DOHH2 (cell line): Measurements from ENCODE around the gene OPN4.

ENCODE experiments used
- H3F3A ChIP-seq: fragments of 200-600 bp; sonication (generic), shearing (Covaris generic); 2 replicates; pipeline ENCODE4 v1.6.0; 2016; ENCODE audit warnings: antibody characterized with exemption, mild to moderate bottlenecking; ENCODE audit not compliant: control insufficient read depth, insufficient read depth
- H3K27ac ChIP-seq: fragments of 200-600 bp; sonication (generic); 2 replicates; pipeline ENCODE4 v1.5.1; 2014; ENCODE audit warnings: low read depth, mild to moderate bottlenecking, low read length, moderate library complexity
- H3K27me3 ChIP-seq: fragments of 200-600 bp; sonication (generic); 2 replicates; pipeline ENCODE4 v1.6.1; 2014; ENCODE audit warnings: mild to moderate bottlenecking, low read length, mixed read lengths; ENCODE audit not compliant: control insufficient read depth
- H3K36me3 ChIP-seq: fragments of 200-600 bp; sonication (generic); 2 replicates; pipeline ENCODE4 v1.6.1; 2014; ENCODE audit warnings: mild to moderate bottlenecking, low read length, moderate library complexity, mixed read lengths; ENCODE audit not compliant: control insufficient read depth
- H3K4me1 ChIP-seq: fragments of 200-600 bp; sonication (generic); 2 replicates; pipeline ENCODE4 v1.6.1; 2014; ENCODE audit warnings: mild to moderate bottlenecking, low read length, mixed read lengths; ENCODE audit not compliant: control insufficient read depth
- H3K4me2 ChIP-seq: fragments of 200-600 bp; sonication (generic); 2 replicates; pipeline ENCODE4 v1.6.0; 2014; ENCODE audit warnings: mild to moderate bottlenecking, low read length, moderate library complexity
- H3K4me3 ChIP-seq: fragments of 200-600 bp; sonication (generic); 2 replicates; pipeline ENCODE4 v1.5.1; 2014; ENCODE audit warnings: mild to moderate bottlenecking, low read length, mixed read lengths
- H3K79me2 ChIP-seq: fragments of 200-600 bp; sonication (generic); 2 replicates; pipeline ENCODE4 v1.6.1; 2014; ENCODE audit warnings: mild to moderate bottlenecking, low read length, mixed read lengths; ENCODE audit not compliant: control insufficient read depth
- H3K9me2 ChIP-seq: fragments of 200-600 bp; sonication (generic); replicated peaks from 2 replicates; pipeline ENCODE4 v1.6.1; 2014; ENCODE audit warnings: mild to moderate bottlenecking, low read length, mixed read lengths; ENCODE audit not compliant: control insufficient read depth
- H3K9me3 ChIP-seq: fragments of 200-600 bp; sonication (generic); 2 replicates; pipeline ENCODE4 v1.6.1; 2014; ENCODE audit warnings: antibody characterized with exemption, low read length, mixed read lengths; ENCODE audit not compliant: control insufficient read depth, insufficient read depth
- H4K20me1 ChIP-seq: fragments of 200-600 bp; sonication (generic); 2 replicates; pipeline ENCODE4 v1.6.0; 2014; ENCODE audit warnings: low read depth, mild to moderate bottlenecking, antibody characterized with exemption, low read length, moderate library complexity; ENCODE audit not compliant: control insufficient read depth, insufficient read depth
- CTCF ChIP-seq: fragments of 200-600 bp; sonication (generic); IDR thresholded peaks from one replicate; pipeline ENCODE4 v1.5.1; 2014; ENCODE audit warnings: antibody characterized with exemption, mild to moderate bottlenecking, low read depth, low read length; ENCODE audit not compliant: poor library complexity, severe bottlenecking
- EZH2phosphoT487 ChIP-seq: fragments of 200-600 bp; sonication (generic); IDR thresholded peaks from 2 replicates; pipeline ENCODE4 v1.6.1; 2017; ENCODE audit warnings: borderline replicate concordance, mild to moderate bottlenecking, antibody characterized with exemption, low read length, moderate library complexity, mixed read lengths

Gene OPN4

DNA sequence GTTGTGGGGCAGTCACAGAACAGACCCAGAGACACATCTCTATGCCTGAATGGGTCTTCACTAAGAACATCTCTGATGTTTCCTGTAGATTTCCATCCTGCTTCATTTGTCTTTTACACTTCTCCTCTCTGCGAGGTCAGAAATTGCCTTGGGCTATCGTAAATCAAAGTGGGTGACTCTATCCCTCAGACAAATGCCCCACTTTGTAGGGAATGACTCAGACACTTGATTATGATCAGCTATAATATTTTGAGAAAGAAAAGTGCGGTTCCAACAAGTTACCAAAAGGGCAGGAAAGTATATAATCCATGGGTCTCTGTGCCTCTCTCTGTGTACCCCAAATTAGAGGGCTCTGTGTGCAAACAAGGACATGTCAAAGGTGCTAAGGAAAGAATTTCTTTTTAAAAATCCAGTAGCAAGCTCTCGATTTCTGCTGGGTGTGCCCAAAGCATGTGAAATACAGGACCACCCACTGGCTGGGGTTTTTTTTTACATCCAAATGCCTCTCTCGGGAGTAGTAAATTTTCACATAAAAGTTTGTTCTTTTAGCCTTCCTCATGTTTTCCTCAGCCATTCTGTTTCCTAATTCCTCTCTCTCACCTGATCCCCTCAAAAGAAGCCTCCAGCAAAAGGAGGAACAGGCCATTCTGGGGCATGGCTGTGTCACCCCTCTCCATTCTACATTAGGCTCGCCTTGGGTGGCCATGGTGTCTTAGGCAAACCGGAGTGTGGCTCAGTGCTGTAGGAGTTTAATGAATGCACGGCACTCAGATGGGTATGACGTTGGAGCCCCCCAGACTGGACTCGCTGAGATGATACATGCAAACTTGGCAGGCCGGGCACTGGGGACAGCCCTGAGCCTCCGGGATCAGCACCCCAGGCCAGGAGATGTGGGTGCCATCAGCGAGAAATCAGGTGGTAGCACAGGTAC, 6.3 kb upstream of the OPN4 start:
- no peaks in the 10 kb centered on the region for H3K9me2 ChIP-seq
- no peak for TF ChIP-seq EZH2phosphoT487
- no peak for TF ChIP-seq CTCF
- H3K4me3 ChIP-seq, result no peak overlapping the region
- no peaks in the 10 kb centered on the region for H3K79me2 ChIP-seq
- peaks cover 1% of the 10 kb centered on the region; the same call in 1 of the 2 replicates for H3K27me3 ChIP-seq
- no peaks in the 10 kb centered on the region for H4K20me1 ChIP-seq
- no peak overlapping the region for H3K4me2 ChIP-seq
- no peak overlapping the region for H3K27ac ChIP-seq
- no peaks in the 10 kb centered on the region for H3K4me1 ChIP-seq
- no peaks in the 10 kb centered on the region for H3K9me3 ChIP-seq
- H3F3A ChIP-seq, result no peaks in the 10 kb centered on the region
- H3K36me3 ChIP-seq, result no peaks in the 10 kb centered on the region

GRCh38 chr10:86648704-86649427, 5.5 kb upstream of the OPN4 start:
- TF ChIP-seq EZH2phosphoT487, result no peak
- TF ChIP-seq CTCF, result no peak
- Histone ChIP-seq H3K9me2 (no peaks in the 10 kb centered on the region), H3F3A (no peaks in the 10 kb centered on the region), H3K79me2 (no peaks in the 10 kb centered on the region), H3K27ac (no peak overlapping the region), H3K27me3 (no peaks in the 10 kb centered on the region), H4K20me1 (no peaks in the 10 kb centered on the region), H3K4me3 (no peak overlapping the region), H3K4me1 (no peaks in the 10 kb centered on the region), H3K4me2 (no peak overlapping the region), H3K36me3 (no peaks in the 10 kb centered on the region), H3K9me3 (no peaks in the 10 kb centered on the region)

- Histone ChIP-seq H3K4me3 (no peak overlapping the region), H3K4me2 (no peak overlapping the region)
Measured at GRCh38 chr10:86649471-86650150, 4.7 kb upstream of the OPN4 start.

More at GRCh38 chr10:86649471-86650150, 4.7 kb upstream of the OPN4 start:
- Histone ChIP-seq H3K27me3 (no peaks in the 10 kb centered on the region), H3K9me3 (no peaks in the 10 kb centered on the region), H3K4me1 (no peaks in the 10 kb centered on the region), H3K27ac (no peak overlapping the region), H3K36me3 (no peaks in the 10 kb centered on the region), H4K20me1 (no peaks in the 10 kb centered on the region), H3F3A (no peaks in the 10 kb centered on the region), H3K9me2 (no peaks in the 10 kb centered on the region), H3K79me2 (no peaks in the 10 kb centered on the region)
- no peak for TF ChIP-seq CTCF
